OCI-LY7 (cell line): ENCODE data around the gene HLA-DOA. TPM values are rescaled to one million over a fixed set of nuclear protein-coding genes. Genes with fewer than 3 reads are reported as not detected.

Source experiments
- BruUV-seq: library from RNA; stranded (reverse); fragments of 400-500 nt; replicated peaks from 2 replicates; lab custom pipeline; 2021; lab: Mats Ljungman, UMichigan
- CTCF ChIA-PET: fragments of 300-600 bp; sonication (Branson Sonifier 250); formaldehyde crosslinking; loops from one replicate; lab custom pipeline; 2022; ENCODE audit warnings: antibody characterized with exemption; ENCODE audit not compliant: unreplicated experiment; lab: Charles Lee
- POLR2A ChIA-PET: fragments of 300-600 bp; sonication (Branson Sonifier 250); formaldehyde crosslinking; loops from one replicate; lab custom pipeline; 2022; ENCODE audit warnings: antibody characterized with exemption; lab: Charles Lee
- DNase-seq: peaks from one replicate; pipeline ENCODE4 v3.0.0-alpha.2; 2015; ENCODE audit warnings: low spot score
- H2AFZ ChIP-seq: fragments of 200-600 bp; sonication (generic), shearing (Covaris generic); 2 replicates; pipeline ENCODE4 v1.6.1; 2014; ENCODE audit warnings: mild to moderate bottlenecking, antibody characterized with exemption, low read length, moderate library complexity
- H3K27ac ChIP-seq: fragments of 200-600 bp; sonication (generic); 2 replicates; pipeline ENCODE4 v1.5.1; 2014; ENCODE audit warnings: mixed run types, low read depth, mild to moderate bottlenecking, moderate library complexity, low read length, inconsistent platforms; ENCODE audit not compliant: poor library complexity, severe bottlenecking
- H3K36me3 ChIP-seq: fragments of 200-600 bp; sonication (generic); 2 replicates; pipeline ENCODE4 v1.6.1; 2014; ENCODE audit warnings: mild to moderate bottlenecking, antibody characterized with exemption, low read length, moderate library complexity, mixed read lengths; ENCODE audit not compliant: insufficient read depth
- H3K4me1 ChIP-seq: fragments of 200-600 bp; sonication (generic); 2 replicates; pipeline ENCODE4 v1.5.1; 2014; ENCODE audit warnings: mild to moderate bottlenecking, low read length; ENCODE audit not compliant: insufficient read depth, poor library complexity, severe bottlenecking
- H3K4me2 ChIP-seq: fragments of 200-600 bp; sonication (generic); 2 replicates; pipeline ENCODE4 v1.6.1; 2014; ENCODE audit warnings: mild to moderate bottlenecking, low read length
- H3K4me3 ChIP-seq: fragments of 200-600 bp; sonication (generic); 2 replicates; pipeline ENCODE4 v1.5.1; 2014; ENCODE audit warnings: mild to moderate bottlenecking, low read depth, low read length; ENCODE audit not compliant: poor library complexity, severe bottlenecking
- H3K79me2 ChIP-seq: fragments of 200-600 bp; sonication (generic); 2 replicates; pipeline ENCODE4 v1.6.1; 2016; ENCODE audit warnings: low read depth, mild to moderate bottlenecking, low read length, moderate library complexity, mixed read lengths; ENCODE audit not compliant: insufficient read depth
- H3K9me2 ChIP-seq: fragments of 200-600 bp; sonication (generic); 2 replicates; pipeline ENCODE4 v1.6.1; 2016; ENCODE audit warnings: mild to moderate bottlenecking, low read length, mixed read lengths; ENCODE audit not compliant: insufficient read depth
- H3K9me3 ChIP-seq: fragments of 200-600 bp; sonication (generic); 2 replicates; pipeline ENCODE4 v1.6.1; 2014; ENCODE audit warnings: mild to moderate bottlenecking, mixed run types, low read length, mixed read lengths
- H4K20me1 ChIP-seq: fragments of 200-600 bp; sonication (generic); 2 replicates; pipeline ENCODE4 v1.6.1; 2014; ENCODE audit warnings: mild to moderate bottlenecking, antibody characterized with exemption, low read length, moderate library complexity, mixed read lengths; ENCODE audit not compliant: insufficient read depth
- CTCF ChIP-seq: fragments of 200-600 bp; sonication (generic); conservative IDR thresholded peaks from 2 replicates; pipeline ENCODE4 v1.5.1; 2014; ENCODE audit warnings: mild to moderate bottlenecking, antibody characterized with exemption, low read length, moderate library complexity, mixed read lengths
- EZH2phosphoT487 ChIP-seq: fragments of 200-600 bp; sonication (generic); IDR thresholded peaks from 2 replicates; pipeline ENCODE4 v1.6.1; 2018; ENCODE audit warnings: low read depth, borderline replicate concordance, mild to moderate bottlenecking, mixed run types, antibody characterized with exemption, low read length, moderate library complexity, mixed read lengths
- intact Hi-C: fragments of 100-400 bp; cut with micrococcal nuclease; formaldehyde crosslinking; loops from one replicate; pipeline ENCODE4 v1.10.0; 2022; ENCODE audit not compliant: unreplicated experiment
- total RNA-seq, 2 experiments: library from RNA; depleted of rRNA in 1 of 2; stranded (reverse); fragments of >200 nt in 1 of 2; shearing (Covaris generic) in 1 of 2; gene quantifications; 2 replicates each; pipeline ENCODE4 v1.2.3, GENCODE V29; 2014 to 2022

Gene HLA-DOA
- total RNA-seq, 2 experiments from 2014 or later: 55.0 to 78.3 TPM

DNA sequence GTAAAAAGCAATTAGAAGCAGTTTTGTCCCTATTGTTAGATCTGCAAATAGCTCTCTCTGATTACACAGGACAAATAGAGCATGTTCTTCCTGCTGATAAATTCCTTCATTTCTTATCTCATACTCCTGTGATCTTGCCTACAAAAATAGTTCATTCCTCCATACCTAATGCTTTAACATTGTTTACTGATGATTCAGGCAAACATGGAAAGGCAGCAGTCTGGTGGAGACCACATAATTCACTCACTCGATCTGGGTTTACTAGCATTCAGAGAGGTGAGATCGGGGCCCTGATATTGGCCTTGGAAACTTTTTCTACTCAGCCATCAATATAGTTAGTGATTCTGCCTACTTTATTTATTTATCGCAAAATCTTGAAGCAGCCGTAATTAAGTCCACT lies 43.8 kb upstream of the HLA-DOA start:
- no peaks in the 10 kb centered on the region for H3K9me2 ChIP-seq
- BruUV-seq: no TSS peak
- peaks cover 17% of the 10 kb centered on the region; the same call in 1 of the 2 replicates for H3K9me3 ChIP-seq
- ChIA-PET CTCF (no interaction called here), POLR2A (interaction anchor here (0.9 to 1.3 kb wide), 2 partner anchors 9 to 22 kb away, joined by 3 read pairs; partner anchors contain the start of gene HLA-DPB1)
- H3K27ac ChIP-seq: no peak overlapping the region
- H3K4me3 ChIP-seq: no peak overlapping the region
- H2AFZ ChIP-seq: no peak overlapping the region
- peaks cover 13% of the 10 kb centered on the region for H3K4me1 ChIP-seq
- no peak for TF ChIP-seq CTCF
- H3K36me3 ChIP-seq: no peaks in the 10 kb centered on the region
- no peak overlapping the region for H3K4me2 ChIP-seq
- intact Hi-C loops: no loop called here
- no peak for DNase-seq
- H4K20me1 ChIP-seq: no peaks in the 10 kb centered on the region
- no peaks in the 10 kb centered on the region for H3K79me2 ChIP-seq

- CTCF ChIA-PET: no interaction called here
- Histone ChIP-seq H2AFZ (no peak overlapping the region), H4K20me1 (no peaks in the 10 kb centered on the region), H3K4me1 (peaks cover 7% of the 10 kb centered on the region), H3K4me2 (no peak overlapping the region), H3K79me2 (no peaks in the 10 kb centered on the region), H3K4me3 (no peak overlapping the region), H3K27ac (no peak overlapping the region), H3K36me3 (no peaks in the 10 kb centered on the region), H3K9me2 (no peaks in the 10 kb centered on the region), H3K9me3 (peaks cover 17% of the 10 kb centered on the region; the same call in 1 of the 2 replicates)
- DNase-seq: no peak
- POLR2A ChIA-PET: interaction anchor here (0.9 to 1.7 kb wide), 2 partner anchors 21 to 23 kb away, joined by 3 to 6 read pairs; partner anchors contain the start of genes HLA-DPA1 and HLA-DPB1
- intact Hi-C loops: no loop called here
- BruUV-seq: no TSS peak
- no peak for TF ChIP-seq CTCF
- TF ChIP-seq EZH2phosphoT487: no peak
Observed at GRCh38 chr6:33052627-33053026, 43.2 kb upstream of the HLA-DOA start.

GRCh38 chr6:33050014-33050810 lies 40.8 kb upstream of the HLA-DOA start:
- no peak for DNase-seq
- Histone ChIP-seq H3K27ac (no peak overlapping the region), H4K20me1 (no peaks in the 10 kb centered on the region), H3K9me3 (peaks cover 18% of the 10 kb centered on the region; the same call in 1 of the 2 replicates), H3K9me2 (no peaks in the 10 kb centered on the region), H3K4me1 (peaks cover 3% of the 10 kb centered on the region), H3K79me2 (no peaks in the 10 kb centered on the region), H3K4me2 (no peak overlapping the region), H3K4me3 (no peak overlapping the region), H2AFZ (no peak overlapping the region), H3K36me3 (no peaks in the 10 kb centered on the region)
- no peak for TF ChIP-seq EZH2phosphoT487
- no peak for TF ChIP-seq CTCF
- ChIA-PET POLR2A (interaction anchor here (0.7 to 2.6 kb wide), 2 partner anchors 20 to 22 kb away, joined by 3 to 12 read pairs; no protein-coding TSS in a partner anchor), CTCF (interaction anchor here (0.9 to 1.4 kb wide), 3 partner anchors 14 to 99 kb away, joined by 3 read pairs; no protein-coding TSS in a partner anchor)
- no TSS peak for BruUV-seq
- intact Hi-C loops: no loop called here
